ENCODE measurements around the gene CYP4X1.
A peak's percentile ranks its signal among the peaks of the same experiment; 100 is the strongest.
"Not testable (repeated sequence)": the region's sequence is repeated elsewhere in the genome, so short reads cannot be mapped to it uniquely, and the experiment has no call there.

Gene CYP4X1, protein sequence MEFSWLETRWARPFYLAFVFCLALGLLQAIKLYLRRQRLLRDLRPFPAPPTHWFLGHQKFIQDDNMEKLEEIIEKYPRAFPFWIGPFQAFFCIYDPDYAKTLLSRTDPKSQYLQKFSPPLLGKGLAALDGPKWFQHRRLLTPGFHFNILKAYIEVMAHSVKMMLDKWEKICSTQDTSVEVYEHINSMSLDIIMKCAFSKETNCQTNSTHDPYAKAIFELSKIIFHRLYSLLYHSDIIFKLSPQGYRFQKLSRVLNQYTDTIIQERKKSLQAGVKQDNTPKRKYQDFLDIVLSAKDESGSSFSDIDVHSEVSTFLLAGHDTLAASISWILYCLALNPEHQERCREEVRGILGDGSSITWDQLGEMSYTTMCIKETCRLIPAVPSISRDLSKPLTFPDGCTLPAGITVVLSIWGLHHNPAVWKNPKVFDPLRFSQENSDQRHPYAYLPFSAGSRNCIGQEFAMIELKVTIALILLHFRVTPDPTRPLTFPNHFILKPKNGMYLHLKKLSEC

DNA sequence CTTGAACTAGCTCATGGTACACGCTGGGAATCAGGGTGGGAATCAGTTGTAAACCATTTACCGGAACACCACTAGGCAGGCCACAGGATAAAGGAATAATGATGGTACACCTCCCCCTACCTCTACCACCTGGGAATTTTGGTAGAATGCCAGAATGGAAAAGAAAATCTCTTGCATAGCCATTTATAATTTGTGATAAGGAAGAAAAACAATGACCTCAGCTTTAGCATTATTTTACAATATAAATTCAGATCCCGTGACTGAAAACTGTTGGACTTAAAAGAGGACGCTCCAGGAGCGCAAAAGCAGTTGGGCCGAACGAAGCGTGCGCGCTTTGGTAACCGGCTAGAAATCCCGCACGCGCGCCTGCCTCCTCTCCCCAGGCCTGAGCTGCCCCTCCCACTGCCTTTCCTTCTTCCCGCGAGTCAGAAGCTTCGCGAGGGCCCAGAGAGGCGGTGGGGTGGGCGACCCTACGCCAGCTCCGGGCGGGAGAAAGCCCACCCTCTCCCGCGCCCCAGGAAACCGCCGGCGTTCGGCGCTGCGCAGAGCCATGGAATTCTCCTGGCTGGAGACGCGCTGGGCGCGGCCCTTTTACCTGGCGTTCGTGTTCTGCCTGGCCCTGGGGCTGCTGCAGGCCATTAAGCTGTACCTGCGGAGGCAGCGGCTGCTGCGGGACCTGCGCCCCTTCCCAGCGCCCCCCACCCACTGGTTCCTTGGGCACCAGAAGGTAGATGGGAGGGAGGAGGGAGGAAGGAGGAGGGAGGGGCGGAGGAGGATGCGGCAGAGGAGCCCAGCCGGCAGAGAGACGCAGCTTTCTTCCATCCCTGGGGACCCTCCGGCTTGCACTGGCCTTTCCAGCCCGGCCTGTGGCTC lies at the start of gene CYP4X1:
TSS of gene CYP4X1 (plus strand) at position 402 of the 873 bp plus-strand sequence. CDS start at position 551, 149 bp downstream.
- DNase-seq (ENCODE audit: low spot score): peak; percentile 47

DNA sequence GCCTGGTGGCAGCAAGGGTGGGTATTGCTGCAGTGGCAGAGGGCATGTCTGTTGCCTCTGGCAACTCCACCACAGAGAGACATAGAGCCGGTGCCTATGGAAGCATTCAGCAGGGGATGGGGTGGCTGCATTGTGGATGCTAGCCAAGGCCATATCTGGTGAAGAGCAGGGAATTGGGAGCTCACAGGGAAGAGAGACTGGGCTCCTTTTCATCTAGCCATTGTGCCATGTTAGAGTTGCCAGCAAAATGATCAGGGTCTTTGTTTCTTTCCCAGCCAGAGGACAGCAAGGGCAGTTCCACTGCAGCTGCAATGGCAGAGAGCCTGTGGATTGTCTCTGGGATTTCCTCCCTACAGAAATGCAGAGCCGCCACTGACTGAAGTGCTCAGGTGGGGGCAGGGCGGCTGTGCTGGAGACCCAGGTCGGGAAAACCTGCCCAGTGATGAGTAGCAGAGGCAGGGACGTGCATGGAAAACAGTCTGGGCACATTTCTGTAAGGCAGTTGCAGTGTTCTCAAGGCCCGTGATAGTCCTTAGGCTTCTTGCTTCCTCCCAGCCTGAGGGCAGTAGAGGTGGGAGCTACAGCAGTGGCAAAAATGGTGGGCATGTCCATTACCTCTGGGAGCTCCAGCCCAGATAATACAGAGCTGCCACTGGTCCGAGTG lies 40.2 kb upstream of the CYP4X1 start:
- no peak for DNase-seq (ENCODE audit: low spot score)

DNA sequence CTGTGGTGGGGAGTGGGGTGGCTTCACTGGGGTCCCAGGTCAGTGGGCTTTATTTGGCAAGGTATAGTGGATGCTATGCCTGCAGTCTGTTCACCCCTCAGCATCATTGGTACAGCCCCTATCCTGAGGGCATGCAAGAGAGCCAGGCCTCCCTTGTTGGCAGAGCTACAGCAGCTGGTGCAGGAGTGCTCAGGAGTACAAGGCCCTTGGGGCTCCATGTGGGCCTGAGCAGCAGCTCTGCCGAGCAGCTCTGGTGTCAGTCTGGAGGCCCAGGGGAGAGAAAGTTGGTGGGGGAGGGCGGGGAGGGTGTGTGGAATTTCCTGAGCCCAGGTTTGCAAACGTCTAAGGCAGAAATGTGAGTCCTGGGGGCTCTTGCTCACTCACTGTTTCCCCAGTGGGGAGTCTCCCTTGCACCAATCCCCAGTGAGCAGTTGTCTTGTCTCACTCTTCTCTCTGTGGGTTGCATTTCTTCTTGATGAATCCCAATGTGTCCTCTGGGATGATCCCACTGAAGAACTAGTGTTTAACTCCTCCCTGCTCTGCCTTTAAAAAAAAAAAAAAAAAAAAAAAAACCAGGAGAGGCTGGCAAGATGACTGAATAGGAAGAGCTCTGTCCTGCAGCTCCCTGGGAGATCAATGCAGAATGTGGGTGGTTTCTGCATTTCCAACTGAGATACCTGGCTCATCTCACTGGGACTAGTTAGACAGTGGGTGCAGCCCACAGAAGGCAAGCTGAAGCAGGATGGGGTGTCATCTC lies 39.5 kb upstream of the CYP4X1 start:
- DNase-seq (ENCODE audit: low spot score): no peak

DNA sequence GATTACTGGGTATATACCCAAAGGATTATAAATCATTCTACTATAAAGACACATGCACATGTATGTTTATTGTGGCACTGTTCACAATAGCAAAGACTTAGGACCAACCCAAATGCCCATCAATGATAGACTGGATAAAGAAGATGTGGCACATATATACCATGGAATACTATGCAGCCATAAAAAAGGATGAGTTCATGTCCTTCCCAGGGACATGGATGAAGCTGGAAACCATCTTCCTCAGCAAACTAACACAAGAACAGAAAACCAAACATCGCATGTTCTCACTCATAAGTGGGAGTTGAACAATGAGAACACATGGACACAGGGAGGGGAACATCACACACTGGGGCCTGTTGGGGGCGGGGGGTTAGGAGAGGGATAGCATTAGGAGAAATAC lies 32.9 kb upstream of the CYP4X1 start:
- not testable (repeated sequence) for DNase-seq (ENCODE audit: low spot score)

DNA sequence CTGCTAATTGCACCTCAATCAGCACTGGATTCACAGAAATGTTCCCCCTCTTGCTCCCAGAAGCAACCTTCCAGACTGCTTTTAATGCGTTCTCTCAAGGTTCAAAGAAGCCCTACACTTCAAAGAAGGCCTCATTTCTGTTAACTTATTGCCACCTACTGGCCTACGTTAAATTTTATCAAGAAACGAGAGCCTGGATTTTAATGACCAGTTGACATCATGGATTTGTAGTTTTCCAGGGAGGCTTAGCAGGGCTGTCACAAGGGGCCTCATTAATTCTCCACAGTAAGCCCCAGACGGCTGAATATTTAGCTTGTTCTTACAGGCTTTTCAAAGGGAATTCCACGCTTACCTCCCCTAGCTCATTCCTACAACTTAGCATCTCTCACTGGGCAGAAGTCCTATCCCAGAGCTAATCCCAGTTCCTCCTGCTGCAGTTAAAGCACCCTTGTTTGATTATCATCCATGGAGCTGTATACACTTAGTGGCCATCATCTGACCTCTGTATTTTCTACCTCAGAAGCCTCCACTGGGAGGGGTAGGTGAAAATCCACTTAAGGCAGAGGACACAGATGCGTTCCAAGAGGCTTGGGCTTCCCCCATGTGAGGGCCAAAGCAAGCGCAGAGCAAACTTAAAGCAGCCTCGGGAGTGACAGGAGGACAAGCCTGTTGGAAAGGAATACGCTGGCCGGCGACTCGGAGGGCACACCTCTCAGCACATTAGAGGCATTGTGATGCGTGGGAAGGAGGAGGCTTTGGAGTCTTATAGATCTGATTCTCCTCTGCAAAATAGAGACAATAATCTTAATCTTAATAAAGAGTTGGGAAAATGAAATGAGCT lies 32.2 kb upstream of the CYP4X1 start:
- peak; percentile 2 for DNase-seq (ENCODE audit: low spot score)

DNA sequence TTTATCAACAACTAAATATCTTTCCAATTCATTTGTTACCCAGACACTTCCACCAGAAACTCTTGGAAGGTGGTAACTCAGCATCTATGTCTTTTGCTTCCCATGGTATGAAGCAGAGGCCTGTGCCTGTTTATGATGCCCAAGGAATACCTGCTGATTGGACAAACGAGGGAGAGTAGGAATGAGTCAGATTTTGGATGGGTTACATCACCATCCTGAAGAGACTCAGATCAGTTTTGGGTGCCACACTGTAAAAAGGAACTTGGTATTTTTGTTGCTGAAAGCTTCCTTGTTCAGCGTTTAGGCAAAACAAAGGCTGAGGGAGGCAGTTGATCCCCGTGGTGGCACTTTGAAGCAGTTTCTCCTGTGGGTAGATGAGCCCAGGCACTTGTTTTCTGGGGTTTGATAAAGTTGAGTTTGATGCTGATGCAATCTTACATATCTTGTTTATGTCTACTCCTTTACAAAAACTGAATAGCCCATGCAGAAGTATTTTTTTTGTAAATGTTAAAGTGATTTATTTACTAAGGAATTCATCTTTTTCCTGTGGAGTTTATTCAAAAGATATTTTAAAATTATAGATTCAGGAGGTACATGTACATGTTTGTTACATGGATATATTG lies 26.7 kb upstream of the CYP4X1 start:
- no peak for DNase-seq (ENCODE audit: low spot score)

DNA sequence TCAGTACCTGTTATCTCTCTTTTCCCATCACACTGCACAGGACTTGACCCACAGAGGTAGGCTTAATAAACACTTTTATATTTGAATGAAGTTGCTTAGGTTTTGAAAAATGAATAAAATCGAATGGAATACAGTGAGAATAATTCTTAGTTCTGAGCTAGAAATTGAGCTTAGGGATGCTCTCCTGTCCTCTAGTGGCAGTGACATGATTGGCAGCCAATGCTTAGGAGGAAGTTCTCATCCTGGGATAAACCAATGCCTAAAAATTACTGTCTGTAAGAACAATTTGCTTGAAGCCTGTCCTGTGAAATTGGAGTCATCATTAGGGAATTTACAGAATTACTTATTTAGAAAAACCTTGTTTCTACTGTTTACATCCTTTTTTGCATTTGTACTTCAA lies 21.3 kb upstream of the CYP4X1 start:
- DNase-seq (ENCODE audit: low spot score): no peak

DNA sequence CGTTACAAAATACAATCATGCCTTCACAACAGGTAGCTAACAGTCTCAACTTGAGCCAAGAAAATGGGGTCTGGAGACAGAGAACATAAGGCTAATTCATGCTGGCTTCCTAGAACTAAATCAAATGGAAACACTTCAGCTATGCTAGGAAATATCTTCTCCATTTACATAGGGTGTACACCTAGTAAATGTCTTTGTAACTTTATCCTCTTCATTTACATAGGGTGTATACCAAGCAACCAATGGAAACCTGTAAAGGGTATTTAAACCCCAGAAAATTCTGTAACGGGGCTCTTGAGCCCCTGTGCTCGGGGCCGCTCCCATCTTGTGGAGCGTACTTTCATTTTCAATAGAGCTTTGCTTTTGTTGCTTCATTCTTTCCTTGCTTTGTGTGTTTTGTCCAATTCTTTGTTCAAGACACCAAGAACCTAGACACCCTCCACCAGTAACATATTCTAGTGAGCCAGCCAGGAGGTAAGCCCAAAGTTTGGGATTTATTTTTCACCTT lies 19.5 kb upstream of the CYP4X1 start:
- no peak for DNase-seq (ENCODE audit: low spot score)

DNA sequence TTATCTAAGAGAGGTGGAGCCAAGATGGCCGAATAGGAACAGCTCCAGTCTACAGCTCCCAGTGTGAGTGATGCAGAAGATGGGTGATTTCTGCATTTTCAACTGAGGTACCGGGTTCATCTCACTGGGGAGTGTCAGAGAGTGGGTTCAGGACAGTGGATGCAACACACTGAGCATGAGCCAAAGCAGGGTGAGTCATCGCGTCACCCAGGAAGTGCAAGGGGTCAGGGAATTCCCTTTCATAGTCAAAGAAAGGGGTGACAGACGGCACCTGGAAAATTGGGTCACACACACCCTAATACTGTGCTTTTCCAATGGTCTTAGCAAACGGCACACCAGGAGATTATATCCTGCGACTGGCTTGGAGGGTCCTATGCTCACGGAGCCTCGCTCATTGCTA lies 17.0 kb upstream of the CYP4X1 start:
- DNase-seq (ENCODE audit: low spot score): not testable (repeated sequence)

DNA sequence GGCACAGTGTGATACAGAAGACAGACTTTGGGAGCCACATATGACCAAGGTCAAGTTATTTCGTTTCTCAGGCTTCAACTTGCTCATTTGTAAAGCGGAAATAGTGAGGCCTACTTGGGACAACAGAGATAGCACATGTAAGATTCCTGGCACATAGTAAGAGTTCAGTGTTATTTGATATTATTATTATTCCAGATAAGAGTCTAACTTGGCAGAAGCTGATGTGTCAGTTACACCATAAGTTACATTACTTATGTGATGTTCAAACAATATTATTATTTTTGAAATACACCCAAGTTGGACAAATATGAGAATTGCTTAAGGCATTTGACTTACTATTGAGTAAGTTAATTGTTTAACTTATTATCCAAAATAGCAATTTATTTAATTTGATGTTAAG lies 10.2 kb upstream of the CYP4X1 start:
- DNase-seq (ENCODE audit: low spot score): no peak

DNA sequence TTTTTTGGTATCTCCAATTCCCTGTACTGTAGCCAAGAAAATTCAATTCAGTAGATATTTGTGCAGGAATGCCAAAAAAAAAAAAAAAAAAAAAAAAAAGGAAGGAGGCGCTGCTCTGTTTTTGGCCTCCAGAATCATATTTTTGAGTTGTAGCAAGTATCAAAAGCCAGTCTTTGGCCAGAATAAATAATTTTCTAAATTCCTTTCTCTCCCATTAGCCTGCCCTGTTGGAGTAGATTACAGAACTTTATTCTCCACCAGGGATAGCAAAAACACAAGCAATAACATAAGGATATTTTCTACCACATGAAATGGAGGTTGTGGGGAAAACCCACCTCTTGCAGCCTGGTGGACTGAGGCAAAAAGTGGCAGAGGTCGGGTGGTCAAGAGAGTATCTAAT lies 2.4 kb upstream of the CYP4X1 start:
- DNase-seq (ENCODE audit: low spot score): no peak

DNA sequence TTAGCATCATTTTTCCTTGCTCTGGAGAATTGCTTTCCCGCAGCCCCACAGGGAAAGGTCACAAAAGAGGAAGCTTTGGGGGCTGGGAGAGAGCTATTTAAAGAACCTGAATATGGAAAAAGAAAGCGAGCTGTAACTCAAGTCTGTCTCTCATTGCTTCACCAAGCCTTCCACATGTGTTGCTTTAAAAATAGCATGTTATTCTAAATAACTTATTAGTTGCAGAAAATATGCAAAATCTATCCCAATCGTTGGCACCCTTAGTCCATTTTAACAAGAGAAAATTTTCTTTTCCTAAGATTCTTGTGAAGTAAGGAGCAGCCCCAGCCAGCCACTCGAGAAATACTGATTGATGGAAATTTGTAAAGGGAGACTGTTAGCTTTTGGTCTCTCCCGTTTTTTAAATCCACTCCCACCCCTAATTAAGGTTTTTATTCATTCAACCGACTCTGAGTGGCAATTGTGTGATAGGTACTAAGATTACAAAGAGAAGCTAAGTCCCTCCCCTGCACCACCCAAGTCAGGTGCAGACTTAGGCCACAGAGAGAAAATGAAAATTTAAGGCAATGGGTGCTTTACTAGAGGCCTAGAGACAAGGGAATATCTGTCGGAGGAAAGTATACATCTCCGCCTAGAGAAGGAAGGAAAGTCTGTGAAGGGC lies 802 bp downstream of the CYP4X1 start:
- DNase-seq (ENCODE audit: low spot score): peak; percentile 37

DNA sequence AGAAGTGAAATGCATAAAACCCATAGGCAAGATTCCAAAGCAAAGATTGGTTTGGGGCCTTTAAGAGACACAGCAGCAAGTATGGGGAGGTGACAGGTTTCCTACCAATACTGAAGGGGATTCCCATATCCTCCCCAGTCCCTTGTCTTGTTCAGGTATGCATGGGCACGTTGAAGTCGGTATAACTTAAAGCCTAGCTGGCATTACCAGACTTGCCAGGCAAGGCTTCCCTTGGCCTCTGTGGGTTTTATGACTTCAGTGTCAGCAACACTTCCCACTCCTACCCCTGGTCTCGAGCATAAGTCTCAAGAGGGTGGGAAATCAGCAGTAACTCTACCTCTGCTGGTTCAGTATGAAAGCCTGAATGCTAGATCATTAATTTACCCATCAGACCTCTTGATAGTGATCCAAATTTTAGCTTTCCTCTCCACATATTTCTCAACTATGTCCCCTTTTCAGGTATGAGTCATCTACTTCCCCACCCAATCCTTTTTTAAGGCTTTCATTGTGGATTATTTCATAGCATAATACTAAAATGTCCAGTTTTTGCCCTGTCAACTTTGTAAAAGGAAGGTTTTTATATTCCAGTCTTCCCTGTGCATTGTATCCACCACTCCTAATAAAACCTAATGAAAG lies 6.8 kb downstream of the CYP4X1 start:
- DNase-seq (ENCODE audit: low spot score): no peak

DNA sequence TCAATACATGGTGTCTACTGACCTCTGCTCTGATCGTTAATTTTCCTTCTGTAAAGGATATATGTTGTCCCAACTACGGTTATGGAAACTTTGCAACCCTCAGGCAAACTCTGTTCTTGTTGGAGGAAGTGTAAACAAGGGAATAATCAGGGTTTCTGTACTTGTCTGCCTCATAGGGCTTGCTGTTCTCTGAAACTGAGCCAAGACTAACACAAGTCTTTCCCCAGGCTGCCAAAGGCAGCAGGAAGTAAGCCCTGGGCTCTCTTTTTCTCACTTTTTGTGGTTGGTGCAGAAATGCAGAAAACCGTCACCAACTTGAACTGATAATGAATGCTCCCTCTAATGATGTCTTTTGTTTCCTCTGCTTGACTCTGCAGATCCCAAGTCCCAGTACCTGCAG lies 7.6 kb downstream of the CYP4X1 start:
- DNase-seq (ENCODE audit: low spot score): no peak

DNA sequence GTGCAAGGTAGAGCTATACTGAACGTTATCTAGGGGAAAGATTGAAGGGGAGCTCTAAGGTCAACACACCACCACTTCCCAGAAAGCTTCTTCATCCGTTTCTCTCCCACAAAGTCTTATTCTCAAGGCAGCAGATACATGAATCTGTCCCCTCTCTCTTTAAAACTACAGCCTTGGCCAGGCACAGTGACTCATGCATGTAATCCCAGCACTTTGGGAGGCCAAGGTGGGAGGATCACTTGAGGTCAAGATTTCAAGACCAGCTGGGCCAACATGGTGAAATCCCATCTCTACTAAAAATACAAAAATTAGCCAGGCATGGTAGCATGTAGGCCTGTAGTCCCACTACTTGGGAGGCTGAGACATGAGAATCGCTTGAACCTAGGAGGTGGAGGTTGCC lies 8.1 kb downstream of the CYP4X1 start:
- no peak for DNase-seq (ENCODE audit: low spot score)

DNA sequence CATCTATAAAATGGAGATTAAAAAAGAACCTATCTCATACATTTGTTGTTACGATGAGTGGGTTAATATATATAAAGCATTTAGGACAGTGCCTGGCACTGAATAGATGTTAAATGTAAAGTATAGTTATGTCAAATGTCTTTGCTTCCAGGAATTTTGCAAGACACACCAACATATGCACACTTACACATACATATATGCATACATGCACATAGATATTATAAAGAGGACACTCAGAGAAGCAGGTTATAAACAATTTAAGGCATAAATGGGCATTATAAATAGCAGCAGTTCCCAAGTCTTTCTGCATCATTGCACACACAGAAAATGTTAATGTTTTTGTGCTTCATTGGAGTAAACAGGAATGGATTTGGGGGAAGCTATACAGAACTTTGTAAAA lies 13.3 kb downstream of the CYP4X1 start:
- DNase-seq (ENCODE audit: low spot score): no peak

DNA sequence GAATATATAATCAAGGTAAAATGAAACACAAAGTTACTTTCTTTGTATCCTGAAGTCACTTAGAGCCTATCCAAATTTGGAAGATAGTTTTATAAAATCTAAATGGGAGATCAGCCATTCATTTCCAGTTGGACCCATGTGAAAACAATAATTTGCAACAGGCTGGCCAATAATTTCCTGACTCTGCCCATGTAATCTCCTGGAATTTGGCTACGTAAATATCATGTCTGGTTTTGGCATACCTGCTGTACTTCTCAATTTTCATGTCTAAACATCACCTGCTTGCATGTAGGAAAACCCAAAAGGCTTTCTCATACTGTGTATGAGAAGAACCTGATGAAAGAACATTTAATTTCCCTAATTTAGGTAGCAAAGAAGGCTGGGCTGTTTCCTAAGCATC lies 35.9 kb downstream of the CYP4X1 start:
- DNase-seq (ENCODE audit: low spot score): no peak

DNA sequence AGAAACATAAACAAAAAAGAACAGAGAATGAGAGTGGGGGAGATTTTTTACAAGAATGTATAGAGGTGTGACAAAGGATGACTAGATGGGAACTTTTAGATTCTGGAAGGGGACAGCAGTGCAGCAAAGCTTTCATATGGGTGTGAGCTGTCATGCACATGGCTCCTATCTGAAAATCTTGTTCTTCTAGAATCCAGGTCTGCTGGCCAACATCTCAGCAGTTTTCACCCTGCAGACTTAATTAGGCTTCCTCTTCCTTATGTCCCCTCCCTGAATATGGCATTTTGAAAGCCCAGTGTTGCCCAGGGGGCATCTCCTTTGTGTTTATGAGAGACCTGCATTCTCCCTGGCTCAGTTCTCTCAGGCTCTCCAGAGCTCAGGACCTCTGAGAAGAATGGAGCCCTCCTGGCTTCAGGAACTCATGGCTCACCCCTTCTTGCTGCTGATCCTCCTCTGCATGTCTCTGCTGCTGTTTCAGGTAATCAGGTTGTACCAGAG lies 43.7 kb downstream of the CYP4X1 start, which contains the start of gene CYP4Z1:
TSS of gene CYP4Z1 (plus strand) at position 135 of the 498 bp plus-strand sequence. CDS start at position 395, 260 bp downstream.
- no peak for DNase-seq (ENCODE audit: low spot score)

DNA sequence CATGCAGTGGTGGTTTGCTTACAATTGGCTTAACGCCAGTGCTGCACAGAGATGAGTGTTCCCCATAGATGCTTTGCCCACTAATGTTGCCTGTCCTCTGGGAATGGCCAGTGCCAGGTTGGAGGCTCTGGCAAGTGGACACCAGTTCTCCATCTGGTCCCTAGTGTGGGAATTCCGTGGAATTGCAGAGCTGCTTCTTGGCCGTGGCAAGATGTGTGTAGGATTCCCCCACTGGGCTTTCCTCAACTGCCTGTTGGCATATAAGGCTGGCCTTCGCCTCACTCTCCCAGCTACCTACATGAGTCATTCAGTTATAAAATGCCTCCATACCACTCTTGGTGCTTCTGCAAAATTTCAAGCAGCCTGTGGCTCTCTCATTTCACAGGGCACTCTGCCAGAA lies 45.6 kb downstream of the CYP4X1 start:
- not testable (repeated sequence) for DNase-seq (ENCODE audit: low spot score)

All from cerebellar cortex (tissue), 1 donor.